SK-N-SH treated with all-trans-retinoic acid at 6 μM for 48 hours (cell line): ENCODE data around the gene RAC2.
"Not testable (repeated sequence)": the region's sequence is repeated elsewhere in the genome, so short reads cannot be mapped to it uniquely, and the experiment has no call there.

Experiments
- BACH2 ChIP-seq: fragments of 250-450 bp; sonication (Bioruptor Pico); IDR thresholded peaks from 2 replicates; pipeline ENCODE4 v1.9.0; 2021; ENCODE audit warnings: mild to moderate bottlenecking, borderline replicate concordance
- CSDC2 ChIP-seq: fragments of 250-450 bp; sonication (Bioruptor Pico); IDR thresholded peaks from 2 replicates; pipeline ENCODE4 v1.5.0; 2020; ENCODE audit warnings: mild to moderate bottlenecking, moderate library complexity
- ESRRG ChIP-seq: fragments of 250-450 bp; sonication (Bioruptor Pico); IDR thresholded peaks from 2 replicates; pipeline ENCODE4 v1.6.1; 2021; ENCODE audit warnings: mild to moderate bottlenecking
- ZC3H10 ChIP-seq: fragments of 250-450 bp; sonication (Bioruptor Pico); IDR thresholded peaks from 2 replicates; pipeline ENCODE4 v1.5.1; 2021; ENCODE audit warnings: mild to moderate bottlenecking, moderate library complexity
- ZFP30 ChIP-seq: fragments of 450-650 bp; formaldehyde crosslinking; IDR thresholded peaks from 2 replicates; pipeline ENCODE4 v1.5.0; 2022; ENCODE audit warnings: mild to moderate bottlenecking, moderate library complexity
- ZNF8 ChIP-seq: fragments of 450-650 bp; formaldehyde crosslinking; IDR thresholded peaks from 2 replicates; pipeline ENCODE4 v1.5.0; 2020; ENCODE audit warnings: mild to moderate bottlenecking, moderate library complexity
- TF ChIP-seq, protein P1 (sequence below): fragments of 250-450 bp; sonication (Bioruptor Pico); IDR thresholded peaks from 2 replicates; pipeline ENCODE4 v1.8.0; 2020; ENCODE audit warnings: mild to moderate bottlenecking, moderate library complexity, borderline replicate concordance
- TF ChIP-seq, protein P2 (sequence below): fragments of 250-450 bp; sonication (Bioruptor Pico); IDR thresholded peaks from 2 replicates; pipeline ENCODE4 v1.5.1; 2020; ENCODE audit warnings: low read depth, mild to moderate bottlenecking, moderate library complexity

DNA sequence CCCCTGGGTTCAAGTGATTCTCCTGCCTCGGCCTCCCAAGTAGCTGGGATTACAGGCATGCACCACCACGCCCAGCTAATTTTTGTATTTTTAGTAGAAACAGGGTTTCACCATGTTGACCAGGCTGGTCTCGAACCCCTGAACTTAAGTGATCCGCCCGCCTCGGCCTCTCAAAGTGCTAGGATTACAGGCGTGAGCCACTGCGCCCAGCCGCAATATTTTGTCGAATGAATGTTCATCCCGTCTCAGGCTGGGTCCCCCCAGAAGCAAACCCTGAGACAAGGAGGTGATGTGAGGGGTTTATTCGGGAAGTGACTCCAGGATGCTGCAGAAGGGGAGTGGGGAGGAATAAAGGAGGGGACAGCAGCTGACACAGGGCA, 10.7 kb downstream of the RAC2 start:
- not testable (repeated sequence) for TF ChIP-seq ZC3H10 (CRISPR knock-in tag); BACH2 (CRISPR knock-in tag); CSDC2 (CRISPR knock-in tag); ZFP30 (CRISPR knock-in tag); ZNF8; ESRRG (CRISPR knock-in tag)
- TF ChIP-seq, protein P1, sequence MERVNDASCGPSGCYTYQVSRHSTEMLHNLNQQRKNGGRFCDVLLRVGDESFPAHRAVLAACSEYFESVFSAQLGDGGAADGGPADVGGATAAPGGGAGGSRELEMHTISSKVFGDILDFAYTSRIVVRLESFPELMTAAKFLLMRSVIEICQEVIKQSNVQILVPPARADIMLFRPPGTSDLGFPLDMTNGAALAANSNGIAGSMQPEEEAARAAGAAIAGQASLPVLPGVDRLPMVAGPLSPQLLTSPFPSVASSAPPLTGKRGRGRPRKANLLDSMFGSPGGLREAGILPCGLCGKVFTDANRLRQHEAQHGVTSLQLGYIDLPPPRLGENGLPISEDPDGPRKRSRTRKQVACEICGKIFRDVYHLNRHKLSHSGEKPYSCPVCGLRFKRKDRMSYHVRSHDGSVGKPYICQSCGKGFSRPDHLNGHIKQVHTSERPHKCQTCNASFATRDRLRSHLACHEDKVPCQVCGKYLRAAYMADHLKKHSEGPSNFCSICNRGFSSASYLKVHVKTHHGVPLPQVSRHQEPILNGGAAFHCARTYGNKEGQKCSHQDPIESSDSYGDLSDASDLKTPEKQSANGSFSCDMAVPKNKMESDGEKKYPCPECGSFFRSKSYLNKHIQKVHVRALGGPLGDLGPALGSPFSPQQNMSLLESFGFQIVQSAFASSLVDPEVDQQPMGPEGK (CRISPR knock-in tag), result not testable (repeated sequence)
- TF ChIP-seq, protein P2, sequence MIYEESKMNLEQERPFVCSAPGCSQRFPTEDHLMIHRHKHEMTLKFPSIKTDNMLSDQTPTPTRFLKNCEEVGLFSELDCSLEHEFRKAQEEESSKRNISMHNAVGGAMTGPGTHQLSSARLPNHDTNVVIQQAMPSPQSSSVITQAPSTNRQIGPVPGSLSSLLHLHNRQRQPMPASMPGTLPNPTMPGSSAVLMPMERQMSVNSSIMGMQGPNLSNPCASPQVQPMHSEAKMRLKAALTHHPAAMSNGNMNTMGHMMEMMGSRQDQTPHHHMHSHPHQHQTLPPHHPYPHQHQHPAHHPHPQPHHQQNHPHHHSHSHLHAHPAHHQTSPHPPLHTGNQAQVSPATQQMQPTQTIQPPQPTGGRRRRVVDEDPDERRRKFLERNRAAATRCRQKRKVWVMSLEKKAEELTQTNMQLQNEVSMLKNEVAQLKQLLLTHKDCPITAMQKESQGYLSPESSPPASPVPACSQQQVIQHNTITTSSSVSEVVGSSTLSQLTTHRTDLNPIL, result not testable (repeated sequence)
